ENCODE results near the gene ADAMTS14.

Gene ADAMTS14

DNA sequence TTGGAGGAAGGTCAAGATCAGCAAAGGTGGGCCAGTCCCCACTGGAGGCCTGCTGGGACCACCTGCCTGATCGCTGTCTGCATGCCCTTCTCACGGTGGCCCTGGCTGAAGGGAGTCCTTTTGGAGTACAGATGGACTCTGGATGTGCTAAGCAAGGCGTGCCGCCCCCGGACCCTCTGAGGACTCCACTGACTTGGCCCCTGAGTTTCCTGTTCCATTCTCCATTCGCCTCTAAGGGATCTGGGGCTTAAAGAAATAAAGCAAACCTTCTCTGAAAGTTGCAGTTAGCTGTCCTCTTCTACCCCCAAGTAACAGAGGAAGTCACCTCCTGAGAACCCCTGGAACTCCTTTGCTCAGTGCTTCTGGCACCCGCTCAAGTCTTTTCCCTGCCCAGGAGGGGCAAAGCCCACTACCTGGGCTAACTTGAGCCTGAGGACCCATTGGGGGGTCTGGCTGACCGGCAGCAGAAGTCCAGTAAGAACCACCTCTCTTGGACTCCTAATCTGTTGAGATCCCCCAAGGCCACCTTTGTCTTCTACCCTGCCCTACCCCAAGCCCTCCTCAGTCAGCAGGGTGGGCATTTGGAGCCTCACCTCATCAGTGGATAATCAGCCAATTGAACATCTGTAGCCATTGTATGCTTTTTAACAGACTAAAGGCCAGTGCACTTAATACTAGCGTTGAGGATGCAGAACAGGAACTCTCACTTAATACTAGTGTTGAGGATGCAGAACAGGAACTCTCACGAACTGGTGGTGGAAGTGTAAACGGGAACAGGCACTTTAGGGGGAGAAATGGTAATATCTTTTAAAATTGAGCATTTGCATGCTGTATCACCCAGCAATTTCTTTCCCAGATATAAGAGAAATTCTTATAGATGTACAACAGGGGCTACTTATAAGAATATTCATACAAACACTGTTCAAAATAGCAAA, 110.7 kb downstream of the ADAMTS14 start:
- TF ChIP-seq, protein P1, sequence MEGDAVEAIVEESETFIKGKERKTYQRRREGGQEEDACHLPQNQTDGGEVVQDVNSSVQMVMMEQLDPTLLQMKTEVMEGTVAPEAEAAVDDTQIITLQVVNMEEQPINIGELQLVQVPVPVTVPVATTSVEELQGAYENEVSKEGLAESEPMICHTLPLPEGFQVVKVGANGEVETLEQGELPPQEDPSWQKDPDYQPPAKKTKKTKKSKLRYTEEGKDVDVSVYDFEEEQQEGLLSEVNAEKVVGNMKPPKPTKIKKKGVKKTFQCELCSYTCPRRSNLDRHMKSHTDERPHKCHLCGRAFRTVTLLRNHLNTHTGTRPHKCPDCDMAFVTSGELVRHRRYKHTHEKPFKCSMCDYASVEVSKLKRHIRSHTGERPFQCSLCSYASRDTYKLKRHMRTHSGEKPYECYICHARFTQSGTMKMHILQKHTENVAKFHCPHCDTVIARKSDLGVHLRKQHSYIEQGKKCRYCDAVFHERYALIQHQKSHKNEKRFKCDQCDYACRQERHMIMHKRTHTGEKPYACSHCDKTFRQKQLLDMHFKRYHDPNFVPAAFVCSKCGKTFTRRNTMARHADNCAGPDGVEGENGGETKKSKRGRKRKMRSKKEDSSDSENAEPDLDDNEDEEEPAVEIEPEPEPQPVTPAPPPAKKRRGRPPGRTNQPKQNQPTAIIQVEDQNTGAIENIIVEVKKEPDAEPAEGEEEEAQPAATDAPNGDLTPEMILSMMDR (IDR thresholded peaks at IDR 0.05; ENCODE audit: control insufficient read depth, insufficient read depth, low read depth, low read length, missing control alignments) = no peak
- DNase-seq (ENCODE audit: low read depth) = no peak
- no peak overlapping the region for H3K4me3 ChIP-seq (ENCODE audit: control insufficient read depth, low read depth, low read length)

DNA sequence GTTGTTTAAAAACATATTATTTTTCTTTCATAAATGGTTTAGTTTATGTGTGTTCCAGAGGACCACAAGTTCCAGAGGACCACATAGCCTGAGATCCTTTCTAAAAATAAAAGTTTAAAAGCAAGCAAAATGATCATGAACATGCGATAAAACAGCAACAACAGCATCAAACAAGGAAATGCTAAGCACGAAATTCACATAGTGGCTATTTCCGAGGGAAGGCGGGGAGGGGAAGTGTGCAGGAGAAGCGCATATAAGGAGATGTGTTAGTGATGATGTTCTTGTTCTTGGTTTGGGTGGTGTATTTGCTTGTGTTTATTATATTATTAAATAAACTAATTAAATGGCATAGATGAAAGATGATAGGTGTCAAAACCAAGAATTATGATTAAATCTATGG, 111.7 kb downstream of the ADAMTS14 start:
- no peak overlapping the region for H3K4me3 ChIP-seq (ENCODE audit: control insufficient read depth, low read depth, low read length)
- no peak for DNase-seq (ENCODE audit: low read depth)
- TF ChIP-seq, protein P1 (IDR thresholded peaks at IDR 0.05; ENCODE audit: control insufficient read depth, insufficient read depth, low read depth, low read length, missing control alignments) = no peak

DNA sequence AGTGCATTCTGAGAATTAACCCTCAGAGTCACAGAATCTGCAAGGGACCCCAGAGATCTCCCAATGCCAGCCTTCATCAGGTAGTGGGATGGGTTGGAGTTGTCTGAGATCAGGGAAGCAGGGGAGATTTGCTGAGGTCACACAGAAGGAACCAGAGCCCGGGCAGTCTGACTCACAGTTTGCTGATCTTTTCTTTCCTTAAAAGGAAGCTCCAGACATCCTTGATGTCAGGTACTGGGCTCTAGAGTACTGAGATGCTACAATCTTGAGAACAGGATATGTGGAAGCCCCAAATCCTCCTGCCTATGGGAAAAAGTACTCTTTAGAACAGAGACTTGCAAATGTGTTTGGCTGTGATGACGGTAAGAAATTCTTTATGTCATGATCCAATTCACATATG, 112.2 kb downstream of the ADAMTS14 start:
- H3K4me3 ChIP-seq (ENCODE audit: control insufficient read depth, low read depth, low read length) = no peak overlapping the region
- DNase-seq (ENCODE audit: low read depth) = no peak
- TF ChIP-seq, protein P1 (IDR thresholded peaks at IDR 0.05; ENCODE audit: control insufficient read depth, insufficient read depth, low read depth, low read length, missing control alignments) = no peak

DNA sequence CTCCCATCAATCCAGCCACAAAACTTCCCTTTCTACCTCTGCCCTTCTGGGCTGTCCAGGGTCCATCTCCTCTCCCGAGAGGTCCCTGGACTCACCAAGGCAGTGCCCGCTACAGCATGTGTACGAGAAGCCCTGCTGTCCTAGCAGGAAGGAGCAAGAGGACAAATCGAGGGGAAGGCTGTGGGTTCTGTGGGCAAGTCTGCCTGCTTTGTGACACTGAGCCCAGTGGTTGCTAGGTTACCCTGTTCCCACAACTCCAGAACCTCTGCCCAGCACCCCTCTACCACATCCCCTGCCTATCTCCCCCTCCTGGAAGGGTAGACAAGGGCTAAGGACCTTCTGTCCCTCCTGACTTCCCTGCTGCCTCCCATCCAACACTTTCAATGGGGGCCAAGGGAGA, 112.9 kb downstream of the ADAMTS14 start, which contains the start of gene TBATA:
Gene TBATA (minus strand): TSS at position 188 of the 400 bp plus-strand sequence. CDS start 1,998 bp downstream, outside the sequence.
- TF ChIP-seq, protein P1 (IDR thresholded peaks at IDR 0.05; ENCODE audit: control insufficient read depth, insufficient read depth, low read depth, low read length, missing control alignments) = no peak
- no peak for DNase-seq (ENCODE audit: low read depth)
- no peak within 1 kb of the TSS for H3K4me3 ChIP-seq (ENCODE audit: control insufficient read depth, low read depth, low read length)

DNA sequence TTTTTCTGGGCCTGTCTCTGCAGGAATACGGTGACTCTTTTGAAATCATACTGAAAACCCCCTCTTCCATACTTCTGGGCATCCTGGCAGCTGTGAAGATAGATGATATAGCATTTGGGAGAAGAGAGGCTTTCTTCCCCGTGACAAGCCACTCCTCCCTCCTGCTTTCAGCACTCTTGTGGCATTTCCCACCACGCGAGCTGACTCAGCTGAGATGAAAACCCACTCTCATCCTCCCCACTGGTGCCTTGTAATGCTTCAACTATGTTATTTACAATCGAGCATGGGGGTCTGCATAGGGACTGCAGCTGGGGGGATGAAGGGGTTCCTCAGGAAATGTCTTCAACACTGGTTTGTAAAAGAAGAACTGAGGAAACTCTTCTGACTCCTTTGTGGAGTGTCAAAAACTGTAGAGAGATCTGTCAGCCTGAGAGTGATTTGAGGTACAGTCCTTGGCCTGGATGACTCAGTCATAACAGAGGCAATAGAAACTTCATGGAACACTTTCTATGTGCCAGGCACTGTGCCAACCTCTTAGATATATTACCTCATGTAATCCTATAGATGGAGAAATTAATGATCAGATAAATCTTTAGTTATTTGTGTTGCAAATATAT, 114.6 kb downstream of the ADAMTS14 start:
- TF ChIP-seq, protein P1 (IDR thresholded peaks at IDR 0.05; ENCODE audit: control insufficient read depth, insufficient read depth, low read depth, low read length, missing control alignments) = no peak
- DNase-seq (ENCODE audit: low read depth) = no peak
- H3K4me3 ChIP-seq (ENCODE audit: control insufficient read depth, low read depth, low read length) = no peak overlapping the region

DNA sequence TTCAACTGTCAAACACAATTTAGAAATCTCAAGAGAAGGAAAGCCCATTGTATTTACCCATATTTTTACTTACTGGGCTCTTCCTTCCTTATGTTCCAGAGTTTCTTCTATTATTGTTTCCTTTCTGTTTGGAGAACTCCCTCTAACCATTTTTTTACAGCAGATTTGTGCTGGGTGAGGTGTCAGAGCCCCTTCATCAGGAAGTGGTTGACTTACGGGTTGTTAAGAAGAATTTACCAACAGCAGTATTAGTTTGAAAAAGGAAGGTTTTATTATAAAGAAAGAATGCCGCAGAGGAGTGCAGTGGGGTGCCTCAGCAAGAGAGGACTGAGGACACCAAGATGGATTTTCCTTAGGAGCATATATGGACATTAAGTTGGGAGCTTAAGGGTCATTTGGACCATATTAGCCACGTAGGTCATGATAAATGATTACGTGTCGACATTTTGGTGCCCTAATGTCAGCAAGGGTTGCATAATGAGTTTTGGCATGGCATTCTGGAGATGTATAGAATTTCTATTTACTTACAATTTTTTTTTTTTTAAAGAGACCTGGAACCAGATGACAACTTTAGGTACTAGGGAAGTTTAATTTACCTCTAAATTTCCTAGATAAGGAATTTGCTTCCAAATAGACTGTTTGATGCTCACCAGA, 119.2 kb downstream of the ADAMTS14 start:
- H3K4me3 ChIP-seq (ENCODE audit: control insufficient read depth, low read depth, low read length) = no peak overlapping the region
- TF ChIP-seq, protein P1 (IDR thresholded peaks at IDR 0.05; ENCODE audit: control insufficient read depth, insufficient read depth, low read depth, low read length, missing control alignments) = no peak
- DNase-seq (ENCODE audit: low read depth) = no peak
